NCI-H69 (cell line): ENCODE measurements around the gene CYP3A5.
"Not testable (repeated sequence)": the region's sequence is repeated elsewhere in the genome, so short reads cannot be mapped to it uniquely, and the experiment has no call there.

Source experiments
- DNase-seq: peaks from one replicate; lab custom pipeline; 2025; lab: John Stamatoyannopoulos, UW

The CYP3A5 gene

DNA sequence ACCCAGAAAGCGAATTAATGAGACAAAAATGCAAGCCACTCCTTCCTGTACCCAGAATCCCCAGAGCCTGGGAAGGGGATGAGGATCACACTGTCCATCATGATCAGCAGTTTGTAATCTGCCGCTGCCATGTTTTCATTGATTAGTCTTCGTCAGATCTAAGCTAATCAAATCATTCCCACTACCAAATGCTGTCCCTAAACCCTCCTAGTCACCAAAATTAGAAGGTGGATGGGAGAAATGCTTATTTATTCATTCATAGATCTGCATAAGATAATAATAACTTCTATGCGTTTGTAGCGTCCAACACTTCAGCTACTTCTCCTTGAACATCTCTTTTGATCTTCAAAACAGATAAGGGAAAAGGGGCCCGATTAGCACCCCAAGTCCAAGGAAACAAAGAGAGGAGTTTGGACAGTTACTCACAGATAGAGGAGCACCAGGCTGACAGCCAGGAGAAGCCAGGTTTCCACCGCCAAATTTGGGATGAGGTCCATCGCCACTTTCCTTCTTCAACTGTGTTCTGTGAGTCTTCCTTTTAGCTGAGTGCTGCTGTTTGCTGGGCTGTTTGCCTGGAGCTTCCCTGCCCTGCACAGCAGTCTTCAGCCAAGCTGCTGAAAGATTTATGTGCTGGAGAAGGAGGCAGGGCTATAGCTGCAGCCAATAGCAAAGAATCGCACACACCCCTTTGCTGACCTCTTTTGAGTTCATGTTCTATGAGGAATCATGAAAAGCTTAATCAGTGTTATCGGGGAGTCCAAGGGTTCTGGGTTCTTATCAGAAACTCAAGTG is at the start of gene CYP3A5:
Gene CYP3A5 (minus strand): TSS at position 597 of the 792 bp plus-strand sequence. CDS start 100 bp downstream, at position 497.
- DNase-seq, result peak; percentile 42

DNA sequence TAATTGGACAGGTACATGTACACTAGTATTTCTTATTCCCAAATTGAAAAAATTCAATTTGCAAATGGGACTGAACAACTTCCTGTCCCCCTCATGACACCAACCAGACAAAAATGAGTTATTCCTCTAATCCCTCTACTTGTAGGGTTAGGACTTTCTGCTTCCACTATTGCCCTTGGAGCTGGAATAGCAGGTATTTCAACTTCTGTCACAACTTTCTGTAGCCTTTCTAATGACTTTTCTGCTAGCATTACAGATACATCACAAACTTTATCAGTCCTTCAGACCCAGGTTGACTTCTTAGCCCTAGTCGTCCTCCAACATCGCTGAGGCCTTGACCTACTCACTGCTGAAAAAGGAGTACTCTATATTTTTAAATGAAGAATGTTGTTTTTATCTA is 48.8 kb upstream of the CYP3A5 start:
- DNase-seq, result no peak

DNA sequence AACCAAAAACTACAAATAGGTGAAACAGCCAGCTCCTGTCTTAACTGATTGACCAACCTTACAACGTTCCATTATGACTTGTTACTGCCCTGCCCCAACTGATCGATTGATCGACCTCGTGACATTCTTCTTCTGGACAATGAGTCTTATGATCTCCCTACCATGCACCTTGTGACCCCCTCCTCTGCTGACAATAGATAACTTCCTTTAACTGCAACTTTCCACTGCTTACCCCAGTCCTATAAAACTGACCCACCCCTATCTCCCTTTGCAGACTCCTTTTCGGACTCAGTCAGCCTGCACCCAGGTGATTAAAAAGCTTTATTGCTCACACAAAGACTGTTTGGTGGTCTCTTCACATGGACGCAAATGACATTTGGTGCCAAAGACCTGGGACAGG is 43.4 kb upstream of the CYP3A5 start:
- DNase-seq, result not testable (repeated sequence)

DNA sequence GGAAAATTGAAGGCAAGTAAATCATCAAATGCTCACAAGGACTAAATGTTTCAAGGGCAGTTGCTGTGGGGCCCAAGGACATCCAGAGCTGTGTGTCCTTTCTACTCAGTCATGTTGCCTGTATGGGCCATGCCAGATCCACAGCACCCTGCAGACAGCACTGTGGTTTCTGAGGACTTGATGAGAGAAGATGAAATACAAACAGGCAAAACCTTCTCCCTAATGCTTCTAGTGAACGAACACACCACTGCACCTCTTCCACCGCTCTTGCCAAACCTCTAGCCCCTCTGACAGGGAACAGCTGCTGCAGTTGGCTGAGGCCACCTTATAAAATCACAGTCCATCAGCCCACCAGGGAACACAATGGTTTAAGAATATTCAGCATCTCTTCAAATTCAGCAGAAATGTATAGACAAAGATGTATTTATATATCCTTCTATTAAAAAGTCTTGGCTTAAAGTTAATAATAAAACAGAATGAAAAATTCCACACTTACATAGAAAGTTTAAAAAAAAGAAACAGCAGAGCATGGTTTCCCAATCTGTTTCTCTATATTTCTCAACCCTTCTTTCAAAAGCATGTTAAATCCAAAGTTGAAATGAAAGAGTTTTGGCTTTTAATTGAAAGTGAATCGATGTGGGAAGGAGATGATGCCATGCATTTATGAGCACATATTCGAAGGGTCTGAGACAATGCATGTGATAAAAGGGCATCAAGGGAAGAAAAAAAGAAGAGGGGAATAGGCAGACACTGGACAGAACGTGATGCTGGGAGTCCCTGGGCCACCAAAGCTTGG is 41.2 kb upstream of the CYP3A5 start:
- DNase-seq, result no peak

DNA sequence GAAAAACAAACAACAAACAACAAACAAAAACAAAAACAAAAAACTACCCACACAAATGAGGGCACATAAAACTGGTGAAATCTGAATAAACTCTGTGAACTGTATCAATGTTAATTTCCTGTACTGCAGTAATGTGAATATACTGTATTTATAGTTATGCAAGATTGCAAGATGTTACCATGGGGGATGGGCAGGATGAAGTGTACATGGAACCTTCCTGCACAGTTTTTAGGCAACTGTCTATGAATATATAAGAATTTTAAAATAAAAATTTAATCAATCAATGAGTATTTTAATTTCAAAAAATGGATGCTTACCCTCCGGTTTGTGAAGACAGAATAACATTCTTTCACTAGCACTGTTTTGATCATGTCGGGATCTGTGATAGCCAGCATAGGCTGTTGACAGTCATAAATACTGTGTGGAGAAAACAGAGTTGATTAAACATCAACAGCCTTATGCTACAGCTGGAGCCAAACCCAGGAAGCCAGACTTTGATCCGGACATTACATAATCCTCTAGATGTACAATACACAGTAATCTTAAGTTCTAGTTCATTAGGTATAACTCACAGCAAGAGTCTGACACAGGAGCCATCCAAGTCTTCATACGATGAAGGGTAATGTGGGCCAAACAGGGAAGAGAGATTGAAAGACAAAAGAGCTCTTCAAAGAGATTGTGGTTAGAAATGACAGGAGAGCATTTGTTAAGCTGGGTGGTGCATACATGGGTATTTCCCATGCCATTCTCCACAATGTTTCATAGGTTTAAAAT is 40.4 kb upstream of the CYP3A5 start:
- no peak for DNase-seq

DNA sequence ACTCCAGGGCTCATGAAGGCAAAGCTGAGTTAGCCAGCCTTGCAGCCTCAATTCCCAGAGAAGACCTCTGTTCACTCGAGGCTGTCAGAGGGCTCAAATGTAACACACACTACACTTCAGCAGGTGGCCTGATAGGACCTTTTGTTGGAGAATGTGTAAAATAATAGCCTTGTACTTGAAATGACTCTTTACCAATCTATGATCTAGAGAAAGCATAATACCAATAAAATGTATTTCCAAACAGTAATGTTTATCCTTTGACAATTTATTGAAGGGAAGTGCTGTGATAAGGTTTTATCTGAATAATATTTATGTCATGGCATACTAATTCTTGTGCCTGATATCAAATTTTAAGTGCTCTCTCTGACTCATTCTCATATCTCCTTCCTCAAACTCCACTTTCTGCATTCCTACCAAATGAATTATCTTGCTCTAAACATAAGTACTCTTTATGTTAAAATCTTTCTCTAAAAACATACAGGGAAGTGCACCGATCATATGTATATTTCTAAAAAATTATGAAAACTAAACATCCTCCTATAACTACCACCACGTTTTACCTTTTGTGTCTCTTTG is 34.3 kb upstream of the CYP3A5 start:
- no peak for DNase-seq

DNA sequence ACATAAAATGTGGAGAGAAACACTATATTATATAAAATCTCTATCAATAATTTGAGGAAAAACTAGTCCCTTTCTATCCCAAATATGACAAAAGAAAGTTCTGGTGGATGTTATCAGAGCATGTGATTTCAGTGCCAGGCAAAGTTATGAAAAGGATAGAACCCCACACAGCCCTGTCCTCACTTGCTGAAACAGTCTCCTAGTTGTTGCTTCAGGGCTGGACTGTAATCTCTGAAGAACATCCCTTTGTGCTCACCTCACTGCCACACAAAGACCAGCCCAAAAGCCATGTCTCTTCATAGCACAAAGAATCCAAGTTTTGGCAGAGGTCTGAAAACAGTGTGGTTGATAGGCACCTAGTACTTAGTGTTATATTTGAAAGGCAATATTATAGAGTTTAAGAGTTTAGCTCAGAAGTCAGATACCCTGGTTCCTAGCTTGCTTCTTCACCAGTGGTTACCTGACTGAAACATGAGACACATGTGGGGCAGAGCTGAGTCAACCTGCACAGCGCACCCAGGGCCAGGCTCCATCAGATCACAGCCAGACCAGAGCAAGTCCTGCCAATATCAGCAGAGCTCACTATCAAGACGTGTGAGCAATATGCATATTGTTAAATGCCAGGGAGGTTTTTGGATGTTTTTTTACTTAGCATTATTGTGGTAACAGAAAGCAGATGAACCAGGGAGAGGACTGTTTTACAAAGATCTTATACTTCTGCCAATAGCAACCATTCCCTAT is 30.2 kb upstream of the CYP3A5 start:
- no peak for DNase-seq

DNA sequence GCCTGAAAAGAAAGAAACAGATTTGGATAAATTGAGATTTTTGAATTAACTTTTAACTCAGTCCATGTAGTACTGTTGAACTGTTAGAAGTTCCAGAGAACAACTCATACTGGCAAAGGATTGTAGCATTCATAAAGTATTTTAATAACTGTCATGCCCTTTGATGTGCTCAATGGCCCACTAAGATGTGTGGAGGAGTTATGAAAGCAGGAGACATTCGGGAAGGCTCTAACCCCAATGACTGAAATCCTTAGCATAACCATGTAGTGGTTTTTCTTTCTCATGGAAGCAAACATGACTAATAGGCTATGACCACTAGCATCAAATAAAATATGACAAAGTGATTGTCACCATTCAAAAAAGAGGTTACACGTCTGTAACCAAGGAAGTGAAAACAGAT is 29.5 kb upstream of the CYP3A5 start:
- no peak for DNase-seq

DNA sequence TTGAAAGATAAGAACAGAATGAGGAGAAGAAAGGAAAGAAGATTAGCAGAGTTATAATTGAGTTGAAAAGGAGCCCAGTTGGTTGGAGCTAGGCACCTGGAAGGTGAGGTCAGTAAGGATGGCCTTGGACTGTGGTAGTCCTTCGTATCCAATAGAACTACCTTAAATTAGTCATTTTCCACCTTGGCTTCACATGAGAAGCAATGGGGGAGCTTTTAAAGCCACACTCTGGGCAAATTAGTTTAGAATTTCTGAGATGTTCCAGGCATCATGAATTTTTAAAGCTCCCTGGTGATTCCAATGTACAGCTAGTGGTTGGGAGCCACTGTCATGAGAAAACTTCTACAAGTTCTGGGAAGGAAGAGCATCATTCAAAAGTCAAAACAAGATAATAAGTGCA is 27.3 kb upstream of the CYP3A5 start:
- DNase-seq, result no peak

DNA sequence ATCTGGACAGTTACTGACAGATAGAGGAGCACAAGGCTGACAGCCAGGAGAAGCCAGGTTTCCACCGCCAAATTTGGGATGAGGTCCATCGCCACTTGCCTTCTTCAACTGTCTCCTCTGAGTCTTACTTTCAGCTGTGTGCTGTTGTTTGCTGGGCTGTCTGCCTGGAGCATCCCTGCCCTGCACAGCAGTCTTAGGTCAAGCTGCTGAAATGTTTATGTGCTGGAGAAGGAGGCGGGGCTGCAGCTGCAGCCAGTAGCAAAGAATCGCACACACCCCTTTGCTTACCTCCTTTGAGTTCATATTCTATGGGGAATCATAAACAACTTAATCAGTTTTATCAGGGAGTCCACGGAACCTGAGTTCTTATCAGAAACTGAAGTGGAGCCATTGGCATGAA is 20.1 kb upstream of the CYP3A5 start:
- no peak for DNase-seq

DNA sequence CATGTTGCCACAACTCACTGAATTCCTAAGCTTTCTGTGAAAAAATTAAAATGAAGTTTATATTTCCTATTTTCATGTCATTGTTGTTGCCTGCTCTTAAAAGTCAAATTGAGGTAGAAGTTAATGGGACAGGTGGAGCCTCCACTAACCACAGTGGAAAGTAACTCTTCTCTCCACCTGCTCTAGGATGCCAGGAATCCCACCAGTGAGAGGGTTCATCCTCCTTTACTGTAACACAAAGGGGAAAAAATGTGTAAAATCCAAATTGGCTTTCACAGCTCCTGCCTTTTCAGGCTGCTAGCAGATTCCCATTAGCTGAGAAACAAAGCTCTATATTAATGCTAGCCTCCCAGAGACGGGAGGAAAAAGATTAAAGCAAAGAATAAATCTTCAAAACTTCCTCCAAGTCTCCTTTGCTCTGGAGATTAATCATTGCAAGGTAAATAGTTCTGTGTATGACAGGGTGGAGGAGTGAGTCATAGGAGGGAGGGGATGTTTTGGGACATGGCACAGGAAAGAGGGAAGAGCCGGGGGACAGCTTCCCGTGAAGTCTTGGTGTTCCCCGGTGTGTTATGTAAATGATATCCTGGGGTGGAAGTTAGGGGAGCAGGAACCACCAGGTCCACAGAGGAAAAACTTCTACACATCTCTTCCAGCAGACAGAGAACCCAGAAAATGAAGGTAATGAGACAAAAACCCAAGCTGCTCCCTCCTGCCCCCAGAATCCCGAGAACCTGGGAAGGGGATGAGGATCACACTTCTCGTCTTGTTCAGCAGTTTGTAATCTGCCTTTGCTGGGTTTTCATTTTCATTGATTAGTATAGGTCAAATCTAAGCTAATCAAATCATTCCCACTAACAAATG is 19.3 kb upstream of the CYP3A5 start:
- DNase-seq, result not testable (repeated sequence)

DNA sequence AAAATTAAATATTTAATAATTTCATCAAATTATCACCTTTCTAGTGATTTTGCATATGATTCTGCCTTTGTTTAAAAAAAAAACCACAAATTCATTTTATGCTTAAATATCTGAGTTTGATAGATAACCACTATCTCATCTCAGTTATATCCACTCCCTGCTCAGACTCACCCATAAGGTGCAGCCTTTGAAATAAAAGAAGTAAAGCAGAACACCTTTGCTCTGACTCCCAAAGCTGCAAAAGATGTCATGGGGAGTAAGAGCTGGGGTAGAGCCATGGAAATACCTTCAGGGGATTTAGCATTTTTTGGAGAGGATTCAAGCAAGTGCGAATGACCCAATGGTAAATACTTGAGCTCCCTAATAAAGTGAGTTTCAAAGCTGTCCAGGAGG is 15.1 kb upstream of the CYP3A5 start:
- no peak for DNase-seq

DNA sequence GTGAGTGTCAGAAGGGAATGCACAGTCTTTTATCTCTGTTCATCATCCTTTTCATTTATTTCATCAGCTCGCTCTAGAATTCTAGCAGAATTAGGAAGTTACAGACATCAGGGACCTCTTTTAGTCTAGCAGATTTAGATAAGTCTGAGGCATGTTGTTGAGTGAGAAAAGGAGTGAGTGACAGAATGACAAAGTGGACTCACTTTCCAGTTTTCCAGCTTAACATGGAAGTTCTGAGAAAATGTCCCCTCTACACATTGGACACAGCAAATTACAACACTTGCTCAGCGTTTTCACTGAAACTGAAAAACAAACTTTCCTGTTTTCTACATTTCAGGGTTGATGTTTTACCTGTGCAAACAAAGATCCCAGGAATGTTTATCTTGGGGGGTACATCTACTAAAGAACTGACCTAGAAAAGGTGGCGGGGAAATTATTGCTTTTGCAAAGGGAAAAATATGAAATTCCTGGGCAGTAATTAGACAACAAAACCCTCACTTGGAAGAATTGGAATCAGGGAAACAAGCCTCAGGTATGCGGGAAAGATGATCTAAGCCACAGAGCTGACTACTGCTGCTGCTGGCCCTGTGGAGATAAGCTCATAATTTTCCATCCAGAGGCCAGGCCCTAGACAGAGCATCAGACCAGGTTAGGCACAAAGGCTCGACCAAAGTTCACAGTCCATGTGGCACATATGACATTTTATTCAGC is 14.6 kb upstream of the CYP3A5 start:
- DNase-seq, result no peak

DNA sequence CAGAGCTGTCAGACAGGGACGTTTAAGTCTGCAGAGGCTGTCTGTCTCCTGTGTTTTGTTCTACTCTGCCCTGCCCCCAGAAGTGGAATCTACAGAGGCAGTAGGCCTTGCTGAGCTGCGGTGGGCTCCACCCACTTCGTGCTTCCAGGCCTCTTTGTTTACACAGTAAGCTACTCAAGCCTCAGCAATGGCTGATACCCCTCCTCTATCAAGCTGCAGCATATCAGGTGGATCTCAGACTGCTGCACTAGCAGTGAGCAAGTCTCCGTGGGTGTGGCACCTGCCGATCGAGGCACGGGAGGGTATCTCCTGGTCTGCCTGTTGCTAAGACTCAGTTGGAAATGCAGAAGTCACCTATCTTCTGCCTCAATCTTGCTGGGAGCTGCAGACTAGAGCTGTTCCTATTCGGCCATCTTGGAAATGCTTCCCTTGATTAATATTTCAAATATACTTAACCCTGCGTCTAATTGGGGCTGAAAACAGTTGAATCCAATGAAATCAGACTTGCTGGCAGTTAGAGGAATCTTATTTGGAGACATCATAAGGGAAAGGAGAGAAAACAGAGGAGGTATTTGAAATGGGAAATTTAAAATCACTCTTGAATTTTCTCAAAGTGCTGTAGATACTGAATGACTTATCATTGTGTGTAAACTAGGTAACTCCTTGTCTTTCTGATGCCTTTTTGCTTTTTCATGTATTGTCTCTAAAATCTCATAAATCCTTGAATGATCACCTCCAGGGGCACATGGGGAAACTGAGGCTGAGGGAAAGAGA is 13.8 kb upstream of the CYP3A5 start:
- DNase-seq, result peak; percentile 57

DNA sequence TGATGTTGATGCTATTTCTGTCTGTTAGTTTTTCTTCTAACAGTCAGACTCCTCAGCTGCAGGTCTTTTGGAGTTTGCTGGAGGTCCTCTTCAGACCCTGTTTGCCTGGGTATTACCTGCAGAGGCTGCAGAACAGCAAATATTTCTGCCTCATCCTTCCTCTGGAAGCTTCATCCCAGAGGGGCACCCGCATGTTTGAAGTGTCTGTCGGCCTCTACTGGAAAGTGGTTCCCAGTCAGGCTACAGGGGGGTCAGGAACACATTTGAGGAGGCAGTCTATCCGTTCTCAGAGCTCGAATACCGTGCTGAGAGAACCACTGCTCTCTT is 13.3 kb upstream of the CYP3A5 start:
- DNase-seq, result no peak

DNA sequence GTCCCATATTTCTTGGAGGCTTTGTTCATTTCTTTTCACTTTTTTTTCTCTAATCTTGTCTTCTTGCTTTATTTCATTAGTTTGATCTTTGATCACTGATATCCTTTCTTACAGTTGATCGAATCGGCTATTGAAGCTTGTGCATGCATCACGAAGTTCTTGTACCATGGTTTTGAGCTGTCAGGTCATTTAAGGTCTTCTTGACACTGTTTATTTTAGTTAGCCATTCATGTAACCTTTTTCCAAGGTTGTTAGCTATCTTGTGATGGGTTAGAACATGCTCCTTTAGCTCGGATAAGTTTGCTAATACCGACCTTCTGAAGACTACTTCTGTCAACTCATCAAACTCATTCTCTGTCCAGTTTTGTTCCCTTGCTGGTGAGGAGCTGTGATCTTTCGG is 12.8 kb upstream of the CYP3A5 start:
- DNase-seq, result not testable (repeated sequence)

DNA sequence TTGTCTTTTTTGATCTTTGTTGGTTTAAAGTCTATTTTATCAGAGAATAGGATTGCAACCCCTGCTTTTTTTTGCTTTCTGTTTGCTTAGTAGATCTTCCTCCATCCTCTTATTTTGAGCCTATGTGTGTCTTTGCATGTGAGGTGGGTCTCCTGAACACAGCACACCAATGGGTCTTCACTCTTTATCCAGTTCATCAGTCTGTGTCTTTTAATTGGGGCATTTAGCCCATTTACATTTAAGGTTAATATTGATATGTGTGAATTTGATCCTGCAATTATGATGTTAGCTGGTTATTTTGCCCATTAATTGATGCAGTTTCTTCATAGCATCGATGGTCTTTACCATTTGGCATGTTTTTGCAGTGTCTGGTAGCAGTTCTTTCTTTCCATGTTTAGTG is 11.9 kb upstream of the CYP3A5 start:
- not testable (repeated sequence) for DNase-seq

DNA sequence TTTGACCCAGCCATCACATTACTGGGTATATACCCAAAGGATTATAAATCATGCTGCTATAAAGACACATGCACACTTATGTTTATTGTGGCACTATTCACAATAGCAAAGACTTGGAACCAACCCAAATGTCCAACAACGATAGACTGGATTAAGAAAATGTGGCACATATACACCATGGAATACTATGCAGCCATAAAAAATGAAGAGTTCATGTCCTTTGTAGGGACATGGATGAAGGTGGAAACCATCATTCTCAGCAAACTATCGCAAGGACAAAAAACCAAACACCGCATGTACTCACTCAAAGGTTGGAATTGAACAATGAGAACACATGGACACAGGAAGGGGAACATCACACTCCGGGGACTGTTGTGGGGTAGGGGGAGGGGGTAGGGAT is 11.1 kb upstream of the CYP3A5 start:
- DNase-seq, result not testable (repeated sequence)
